CD4-positive, alpha-beta T cell (primary cell): ENCODE measurements around the gene RASA3. TPM values are rescaled to one million over a fixed set of nuclear protein-coding genes. Genes with fewer than 3 reads are reported as not detected.
A peak's percentile ranks its signal among the peaks of the same experiment; 100 is the strongest.

ENCODE experiments used
- ATAC-seq: fragments of 200-7000 bp; cut with Tn5 transposase; one replicate; pipeline ENCODE4 v1.10.0; 2022; ENCODE audit warnings: mild to moderate bottlenecking; ENCODE audit not compliant: poor library complexity
- CTCF ChIA-PET: fragments of 350-600 bp; sonication (Branson Sonifier 250); formaldehyde crosslinking; loops from one replicate; lab custom pipeline; 2021; ENCODE audit warnings: antibody characterized with exemption, inconsistent platforms; lab: Charles Lee
- POLR2A ChIA-PET: fragments of 350-600 bp; sonication (Branson Sonifier 250); formaldehyde crosslinking; loops from one replicate; lab custom pipeline; 2021; ENCODE audit warnings: antibody characterized with exemption, inconsistent platforms; lab: Charles Lee
- DNase-seq, 14 experiments: peaks; one replicate each; pipeline ENCODE4 v3.0.0-alpha.2; 2013 to 2020; ENCODE audit warnings: mixed read lengths in 2 of 14
- H3K27ac ChIP-seq, 2 donors: one replicate each; pipeline versions ENCODE4 v1.5.1 to v1.7.0; 2013; ENCODE audit warnings: low read length in 2 of 2, low read depth in 1 of 2, mild to moderate bottlenecking in 1 of 2
- H3K27me3 ChIP-seq, 2 experiments: 1 replicate in 1 of 2; 2 replicates in 1 of 2; pipeline versions ENCODE4 v1.6.1 to v1.7.0; 2013; ENCODE audit warnings: low read length in 2 of 2, control low read depth in 1 of 2, mild to moderate bottlenecking in 1 of 2, moderate library complexity in 1 of 2; ENCODE audit not compliant: insufficient read depth in 2 of 2, control insufficient read depth in 1 of 2
- H3K36me3 ChIP-seq: one replicate; pipeline ENCODE4 v1.6.1; 2013; ENCODE audit warnings: low read length, control low read depth; ENCODE audit not compliant: insufficient read depth
- H3K4me1 ChIP-seq: one replicate; pipeline ENCODE4 v1.6.1; 2013; ENCODE audit warnings: low read length, control low read depth; ENCODE audit not compliant: insufficient read depth
- H3K4me3 ChIP-seq: one replicate; pipeline ENCODE4 v1.5.1; 2013; ENCODE audit warnings: mild to moderate bottlenecking, low read length, moderate library complexity
- H3K9me3 ChIP-seq, 2 experiments: 1 replicate in 1 of 2; 2 replicates in 1 of 2; pipeline versions ENCODE4 v1.6.1 to v1.7.0; 2013; ENCODE audit warnings: low read length in 2 of 2, mild to moderate bottlenecking in 2 of 2, control low read depth in 1 of 2, moderate library complexity in 1 of 2; ENCODE audit not compliant: control insufficient read depth in 1 of 2, insufficient read depth in 1 of 2
- H3K27ac Mint-ChIP-seq: one replicate; pipeline ENCODE4 v1.8.0; 2020; ENCODE audit warnings: mixed read lengths
- H3K27me3 Mint-ChIP-seq: one replicate; pipeline ENCODE4 v1.8.0; 2021; ENCODE audit warnings: mixed read lengths
- H3K36me3 Mint-ChIP-seq: one replicate; pipeline ENCODE4 v1.8.0; 2021; ENCODE audit warnings: low read depth, mixed read lengths
- H3K4me1 Mint-ChIP-seq: one replicate; pipeline ENCODE4 v1.8.0; 2021; ENCODE audit warnings: low read depth, mixed read lengths
- H3K4me3 Mint-ChIP-seq: one replicate; pipeline ENCODE4 v1.8.0; 2020; ENCODE audit warnings: mild to moderate bottlenecking, mixed read lengths
- H3K9me3 Mint-ChIP-seq: one replicate; pipeline ENCODE4 v1.8.0; 2020; ENCODE audit warnings: mixed read lengths
- intact Hi-C, 2 experiments: fragments of 100-400 bp; cut with DNase I in 1 of 2; cut with micrococcal nuclease in 1 of 2; formaldehyde crosslinking; loops; one replicate each; pipeline versions ENCODE4 v1.15.1 to v1.9.0; 2023 to 2025; cut with DNase I, micrococcal nuclease
- total RNA-seq, 174 experiments: library from RNA in 2 of 174; stranded (reverse) in 2 of 174; gene quantifications; one replicate each; pipeline ENCODE4 v1.2.3 and lab custom pipeline; 2021 to 2026
- TF ChIP-seq, protein P1 (sequence below): fragments of 200-600 bp; IDR thresholded peaks from one replicate; pipeline ENCODE4 v1.8.0; 2022; ENCODE audit warnings: antibody characterized with exemption, mild to moderate bottlenecking

Gene RASA3
- total RNA-seq, 2 experiments from 2014 or later, result 181 to 184 TPM

DNA sequence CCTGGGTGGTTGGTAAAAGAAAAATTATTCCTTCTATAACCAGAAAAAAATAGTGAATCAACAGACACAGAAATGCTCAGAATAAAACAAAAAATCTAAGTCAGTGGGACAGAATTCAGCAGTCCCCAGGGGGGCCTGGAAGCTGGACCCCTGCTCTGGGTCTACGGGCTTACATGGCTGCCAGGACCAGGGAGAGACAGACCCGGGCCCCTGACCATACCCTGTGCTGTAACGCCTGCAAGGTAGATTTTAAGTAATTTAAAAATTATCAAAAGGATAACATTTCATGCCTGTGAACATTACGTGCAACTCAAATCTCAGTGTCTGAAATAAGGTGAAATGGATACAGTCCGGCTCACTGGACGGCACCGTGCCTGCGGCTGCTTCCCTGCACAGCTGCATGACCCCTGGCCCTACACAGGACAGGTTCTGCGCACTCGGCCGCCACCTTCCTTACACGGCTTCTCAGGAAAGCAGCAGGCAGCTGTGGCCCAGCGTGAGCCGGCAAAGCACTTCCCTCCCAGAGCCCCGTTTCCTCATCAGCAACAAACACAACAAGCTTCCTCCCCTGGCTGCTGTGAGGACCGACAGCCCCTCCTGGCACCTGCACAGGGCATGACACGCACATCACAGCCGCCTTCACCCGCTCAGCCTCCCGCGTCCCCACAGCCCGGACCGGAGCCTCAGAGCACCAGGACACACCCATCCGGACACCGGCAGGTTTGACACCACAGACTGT lies 22.2 kb downstream of the RASA3 start:
- Mint-ChIP-seq H3K27me3 (no peaks in the 10 kb centered on the region), H3K27ac (peak overlapping the region; percentile 98), H3K4me1 (peaks cover 85% of the 10 kb centered on the region), H3K4me3 (peak overlapping the region; percentile 81), H3K36me3 (peaks cover 82% of the 10 kb centered on the region), H3K9me3 (no peaks in the 10 kb centered on the region)
- H3K27ac ChIP-seq, result peak overlapping the region; percentile 55 to 63
- ATAC-seq (peak; percentile 87), DNase-seq (peak; percentile 69 to 92 (median 80))
- peak overlapping the region; percentile 45 for H3K4me3 ChIP-seq
- ChIA-PET CTCF (interaction anchor here (0.6 to 2.6 kb wide), 20 partner anchors 9 to 294 kb away, joined by 3 to 15 read pairs (median 4); no protein-coding TSS in a partner anchor), POLR2A (interaction anchor here (0.6 to 6.5 kb wide), 18 partner anchors 8 to 171 kb away, joined by 3 to 65 read pairs (median 4); partner anchors contain the start of genes RASA3 and UPF3A)
- intact Hi-C loops, result loop anchor here (1.0 to 5.0 kb wide), 6 partner anchors 15 to 116 kb away; no protein-coding TSS in a partner anchor
- no peaks in the 10 kb centered on the region for H3K27me3 ChIP-seq
- TF ChIP-seq, protein P1, sequence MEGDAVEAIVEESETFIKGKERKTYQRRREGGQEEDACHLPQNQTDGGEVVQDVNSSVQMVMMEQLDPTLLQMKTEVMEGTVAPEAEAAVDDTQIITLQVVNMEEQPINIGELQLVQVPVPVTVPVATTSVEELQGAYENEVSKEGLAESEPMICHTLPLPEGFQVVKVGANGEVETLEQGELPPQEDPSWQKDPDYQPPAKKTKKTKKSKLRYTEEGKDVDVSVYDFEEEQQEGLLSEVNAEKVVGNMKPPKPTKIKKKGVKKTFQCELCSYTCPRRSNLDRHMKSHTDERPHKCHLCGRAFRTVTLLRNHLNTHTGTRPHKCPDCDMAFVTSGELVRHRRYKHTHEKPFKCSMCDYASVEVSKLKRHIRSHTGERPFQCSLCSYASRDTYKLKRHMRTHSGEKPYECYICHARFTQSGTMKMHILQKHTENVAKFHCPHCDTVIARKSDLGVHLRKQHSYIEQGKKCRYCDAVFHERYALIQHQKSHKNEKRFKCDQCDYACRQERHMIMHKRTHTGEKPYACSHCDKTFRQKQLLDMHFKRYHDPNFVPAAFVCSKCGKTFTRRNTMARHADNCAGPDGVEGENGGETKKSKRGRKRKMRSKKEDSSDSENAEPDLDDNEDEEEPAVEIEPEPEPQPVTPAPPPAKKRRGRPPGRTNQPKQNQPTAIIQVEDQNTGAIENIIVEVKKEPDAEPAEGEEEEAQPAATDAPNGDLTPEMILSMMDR, result peak; percentile 67
- H3K4me1 ChIP-seq, result peaks cover 94% of the 10 kb centered on the region
- H3K36me3 ChIP-seq, result peaks cover 70% of the 10 kb centered on the region
- no peaks in the 10 kb centered on the region for H3K9me3 ChIP-seq

- ATAC-seq (peak; percentile 6), DNase-seq (peak in 7 of 14 experiments; percentile 39 to 58 (median 50))
- Mint-ChIP-seq H3K27ac (peak overlapping the region; percentile 98), H3K27me3 (no peaks in the 10 kb centered on the region), H3K4me1 (peaks cover 82% of the 10 kb centered on the region), H3K36me3 (peaks cover 79% of the 10 kb centered on the region), H3K4me3 (peak overlapping the region; percentile 81), H3K9me3 (no peaks in the 10 kb centered on the region)
- H3K9me3 ChIP-seq, result no peaks in the 10 kb centered on the region
- intact Hi-C loops, result loop anchor here (1.0 to 5.0 kb wide), 6 partner anchors 15 to 117 kb away; no protein-coding TSS in a partner anchor
- peaks cover 66% of the 10 kb centered on the region for H3K36me3 ChIP-seq
- H3K27me3 ChIP-seq, result no peaks in the 10 kb centered on the region
- H3K27ac ChIP-seq, result peak overlapping the region; percentile 55 to 63
- ChIA-PET CTCF (interaction anchor here (1.3 to 2.6 kb wide), 3 partner anchors 21 to 33 kb away, joined by 4 to 15 read pairs (median 7); no protein-coding TSS in a partner anchor), POLR2A (interaction anchor here (0.5 to 6.5 kb wide), 16 partner anchors 9 to 142 kb away, joined by 3 to 65 read pairs (median 4); partner anchors contain the start of gene RASA3)
- TF ChIP-seq, protein P1, result no peak
- peak overlapping the region; percentile 45 for H3K4me3 ChIP-seq
- peaks cover 94% of the 10 kb centered on the region for H3K4me1 ChIP-seq
Measured at GRCh38 chr13:114109641-114110041, 22.8 kb downstream of the RASA3 start.

DNA sequence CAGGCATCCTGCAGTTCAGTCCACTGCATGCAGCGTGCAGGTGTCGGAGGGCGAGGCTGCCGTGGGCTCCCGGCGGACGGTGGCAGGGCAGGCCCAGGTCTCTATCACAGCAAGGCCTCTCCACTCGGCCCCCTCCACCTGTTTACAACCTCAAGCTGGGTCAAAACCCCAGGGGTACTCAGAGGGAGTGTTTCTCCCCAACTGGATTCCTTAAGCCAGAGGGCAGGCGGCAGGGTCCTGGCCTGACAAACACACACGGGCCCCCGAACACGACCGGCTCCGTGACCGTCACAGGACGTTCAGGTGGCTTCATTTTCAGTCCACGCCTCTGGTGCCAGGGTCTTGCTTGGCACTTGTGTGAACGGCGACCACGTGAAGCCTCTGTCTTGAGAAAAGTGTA lies 23.5 kb downstream of the RASA3 start:
- H3K4me1 Mint-ChIP-seq, result peaks cover 80% of the 10 kb centered on the region
- Histone ChIP-seq H3K4me3 (peak overlapping the region; percentile 45), H3K36me3 (peaks cover 58% of the 10 kb centered on the region), H3K4me1 (peaks cover 93% of the 10 kb centered on the region), H3K27ac (peak overlapping the region; percentile 58 to 63), H3K27me3 (no peaks in the 10 kb centered on the region), H3K9me3 (no peaks in the 10 kb centered on the region)
- H3K4me3 Mint-ChIP-seq, result peak overlapping the region; percentile 81
- intact Hi-C loops, result no loop called here
- DNase-seq (peak in 2 of 14 experiments; percentile 4 to 32), ATAC-seq (no peak)
- ChIA-PET CTCF (interaction anchor here (1.6 kb wide), 1 partner anchor 32 kb away, joined by 4 read pairs; no protein-coding TSS in a partner anchor), POLR2A (interaction anchor here (0.8 to 6.5 kb wide), 11 partner anchors 9 to 117 kb away, joined by 3 to 65 read pairs (median 5); partner anchors contain the start of gene RASA3)
- no peaks in the 10 kb centered on the region for H3K9me3 Mint-ChIP-seq
- TF ChIP-seq, protein P1, result no peak
- peak overlapping the region; percentile 98 for H3K27ac Mint-ChIP-seq
- no peaks in the 10 kb centered on the region for H3K27me3 Mint-ChIP-seq
- peaks cover 76% of the 10 kb centered on the region for H3K36me3 Mint-ChIP-seq
